ENCODE measurements around the gene SLCO4A1. TPM values are rescaled to one million over a fixed set of nuclear protein-coding genes. Genes with fewer than 3 reads are reported as not detected.

SLCO4A1 gene
- total and polyA plus RNA-seq, 9 donors, result 1.1 to 10.9 (median 3.7) TPM

DNA sequence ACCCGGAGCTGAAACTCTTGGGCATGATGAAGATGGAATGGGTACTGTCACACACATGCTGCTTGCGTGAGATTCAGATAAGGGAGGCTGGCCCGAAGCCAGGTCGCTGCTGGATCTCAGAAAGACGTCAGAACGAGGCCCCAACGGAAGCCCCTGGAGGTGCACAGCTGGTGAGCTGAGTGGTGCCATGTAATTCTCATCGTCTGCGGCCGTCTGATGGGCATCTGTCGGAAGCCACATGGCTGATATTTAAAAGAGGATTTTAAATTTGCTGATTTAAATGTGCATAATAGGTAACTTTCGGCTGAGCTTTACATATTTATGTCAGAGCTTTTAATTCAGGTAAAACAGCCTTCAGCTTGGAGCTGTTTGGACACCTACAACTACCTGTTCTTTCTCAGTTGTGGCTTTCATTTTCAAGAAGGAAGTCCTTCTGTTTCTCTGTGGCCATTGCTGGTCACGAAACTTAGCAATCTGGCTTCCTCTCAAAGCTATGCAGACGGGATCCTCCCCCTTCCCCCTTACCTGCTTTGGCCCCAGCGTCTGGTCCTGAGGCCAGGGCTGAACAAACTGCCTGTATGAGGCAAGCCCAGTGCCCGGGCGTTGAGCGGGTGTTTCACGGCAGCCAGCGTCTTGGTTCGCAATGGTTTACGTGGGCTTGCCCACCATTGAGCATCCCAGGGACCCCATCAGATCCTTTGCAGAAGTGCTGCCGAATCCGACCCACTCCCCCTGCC lies 9.2 kb downstream of the SLCO4A1 start:
- H3K36me3 ChIP-seq, result no peaks in the 10 kb centered on the region
- peaks cover 33% of the 10 kb centered on the region for H3K4me1 ChIP-seq (ENCODE audit: insufficient read depth)
- TF ChIP-seq, protein P1, sequence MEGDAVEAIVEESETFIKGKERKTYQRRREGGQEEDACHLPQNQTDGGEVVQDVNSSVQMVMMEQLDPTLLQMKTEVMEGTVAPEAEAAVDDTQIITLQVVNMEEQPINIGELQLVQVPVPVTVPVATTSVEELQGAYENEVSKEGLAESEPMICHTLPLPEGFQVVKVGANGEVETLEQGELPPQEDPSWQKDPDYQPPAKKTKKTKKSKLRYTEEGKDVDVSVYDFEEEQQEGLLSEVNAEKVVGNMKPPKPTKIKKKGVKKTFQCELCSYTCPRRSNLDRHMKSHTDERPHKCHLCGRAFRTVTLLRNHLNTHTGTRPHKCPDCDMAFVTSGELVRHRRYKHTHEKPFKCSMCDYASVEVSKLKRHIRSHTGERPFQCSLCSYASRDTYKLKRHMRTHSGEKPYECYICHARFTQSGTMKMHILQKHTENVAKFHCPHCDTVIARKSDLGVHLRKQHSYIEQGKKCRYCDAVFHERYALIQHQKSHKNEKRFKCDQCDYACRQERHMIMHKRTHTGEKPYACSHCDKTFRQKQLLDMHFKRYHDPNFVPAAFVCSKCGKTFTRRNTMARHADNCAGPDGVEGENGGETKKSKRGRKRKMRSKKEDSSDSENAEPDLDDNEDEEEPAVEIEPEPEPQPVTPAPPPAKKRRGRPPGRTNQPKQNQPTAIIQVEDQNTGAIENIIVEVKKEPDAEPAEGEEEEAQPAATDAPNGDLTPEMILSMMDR (IDR thresholded peaks at IDR 0.05), result no peak
- TF ChIP-seq POLR2A (IDR thresholded peaks at IDR 0.05), result no peak
- TF ChIP-seq EP300 (IDR thresholded peaks at IDR 0.05), result no peak
- H3K27ac ChIP-seq, result peak overlapping the region; percentile 74 to 80
- intact Hi-C loops (cut with DNase I), result loop anchor here in 1 of 4 donors (5.0 kb wide), 1 partner anchor 141 kb away; no protein-coding TSS in a partner anchor
- no peak overlapping the region for H3K4me3 ChIP-seq
- no peaks in the 10 kb centered on the region for H3K9me3 ChIP-seq
- WGBS, 3 donors, result 61 to 68% (median 61%) methylated on average over 24 of the region's 24 CpGs
- H3K27me3 ChIP-seq, result no peaks in the 10 kb centered on the region
- peak in 4 of 5 donors; percentile 71 to 78 (median 76) for DNase-seq

DNA sequence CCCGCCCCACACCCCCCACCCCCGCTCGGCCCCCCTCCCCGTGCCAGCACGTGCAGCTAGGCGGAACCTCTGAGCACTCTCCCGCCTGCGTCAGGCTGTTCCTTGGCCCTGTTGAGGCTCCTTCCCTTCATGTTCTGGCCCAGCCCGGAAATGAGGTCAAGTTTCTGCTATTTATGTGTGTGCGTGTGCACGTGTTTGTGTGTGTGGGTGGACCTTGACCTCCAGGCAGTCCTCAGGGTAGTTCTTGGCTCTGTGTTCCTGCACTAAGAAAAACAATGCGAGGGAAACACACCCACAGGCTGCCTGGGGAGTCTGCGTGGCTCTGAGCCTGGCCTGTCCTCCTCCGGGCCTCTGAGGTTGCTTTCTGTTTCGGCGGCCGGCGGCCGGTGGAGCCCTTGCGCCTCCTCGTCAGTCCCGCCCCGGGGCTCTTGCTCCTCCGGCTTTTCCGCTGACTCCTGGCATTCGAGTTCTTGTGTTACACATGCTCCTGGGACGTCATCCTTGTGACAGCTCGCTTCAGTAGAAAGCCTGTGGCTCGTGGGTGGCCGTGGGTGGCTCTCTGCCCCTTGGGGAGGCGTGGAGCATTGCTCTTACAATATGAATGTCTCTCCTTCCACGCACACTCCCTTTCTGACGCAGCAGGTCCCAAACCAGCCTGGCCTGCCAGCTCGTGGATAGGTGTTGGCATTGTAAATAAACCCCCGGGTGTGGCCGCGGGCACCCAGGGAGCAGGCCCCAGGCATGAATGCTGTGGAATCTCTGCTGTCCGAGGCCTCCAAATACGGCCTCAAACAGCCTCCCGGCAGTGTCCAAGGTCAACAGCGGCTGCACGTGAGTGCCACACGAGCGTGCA lies 10.0 kb downstream of the SLCO4A1 start:
- H3K9me3 ChIP-seq, result no peaks in the 10 kb centered on the region
- no peaks in the 10 kb centered on the region for H3K27me3 ChIP-seq
- H3K4me3 ChIP-seq, result peak overlapping the region; percentile 32
- intact Hi-C loops (cut with DNase I), result loop anchor here in 1 of 4 donors (5.0 kb wide), 1 partner anchor 140 kb away; no protein-coding TSS in a partner anchor
- peak overlapping the region; percentile 94 to 96 for H3K27ac ChIP-seq
- H3K36me3 ChIP-seq, result no peaks in the 10 kb centered on the region
- peak; percentile 93 to 96 (median 95) for DNase-seq
- TF ChIP-seq, protein P1 (IDR thresholded peaks at IDR 0.05), result peak in 1 of 3 donors; percentile 26
- peak; percentile 97 for TF ChIP-seq EP300 (IDR thresholded peaks at IDR 0.05)
- TF ChIP-seq POLR2A (IDR thresholded peaks at IDR 0.05), result peak; percentile 53
- WGBS, 3 donors, result 3 to 10% (median 8%) methylated on average over 43 to 44 of the region's 44 CpGs
- peaks cover 31% of the 10 kb centered on the region for H3K4me1 ChIP-seq (ENCODE audit: insufficient read depth)

DNA sequence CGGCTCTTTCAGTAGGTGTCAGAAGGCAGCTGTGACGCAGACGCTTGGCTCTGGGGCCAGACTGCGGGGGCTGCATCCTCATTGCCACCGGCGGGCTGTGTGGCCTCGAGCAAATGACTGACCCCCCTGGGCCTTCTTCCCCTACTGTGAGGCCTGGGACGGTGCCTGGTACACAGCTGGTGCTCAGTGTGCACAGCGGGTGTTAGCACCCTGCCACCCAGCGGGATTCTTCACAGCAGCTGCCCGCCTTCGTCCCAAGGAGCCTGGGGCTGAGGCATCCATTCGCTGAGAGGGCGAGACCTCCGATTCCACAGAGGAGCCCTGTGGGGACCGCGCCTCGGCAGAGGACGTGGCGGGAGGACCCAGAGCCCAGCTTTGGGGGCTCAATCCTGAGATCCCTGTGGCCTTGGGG lies 10.6 kb downstream of the SLCO4A1 start:
- 59 to 75% (median 69%) methylated on average over 11 to 20 of the region's 20 CpGs for WGBS, 3 donors
- Histone ChIP-seq H3K4me3 (peak overlapping the region; percentile 32), H3K27ac (peak overlapping the region; percentile 94 to 96), H3K27me3 (no peaks in the 10 kb centered on the region), H3K4me1 (ENCODE audit: insufficient read depth) (peaks cover 26% of the 10 kb centered on the region), H3K36me3 (no peaks in the 10 kb centered on the region), H3K9me3 (no peaks in the 10 kb centered on the region)
- TF ChIP-seq, protein P1 (IDR thresholded peaks at IDR 0.05), result no peak
- TF ChIP-seq POLR2A (IDR thresholded peaks at IDR 0.05) (no peak), EP300 (IDR thresholded peaks at IDR 0.05) (no peak)
- peak in 1 of 5 donors; percentile 82 for DNase-seq
- intact Hi-C loops (cut with DNase I), result loop anchor here in 1 of 4 donors (5.0 kb wide), 1 partner anchor 139 kb away; no protein-coding TSS in a partner anchor

DNA sequence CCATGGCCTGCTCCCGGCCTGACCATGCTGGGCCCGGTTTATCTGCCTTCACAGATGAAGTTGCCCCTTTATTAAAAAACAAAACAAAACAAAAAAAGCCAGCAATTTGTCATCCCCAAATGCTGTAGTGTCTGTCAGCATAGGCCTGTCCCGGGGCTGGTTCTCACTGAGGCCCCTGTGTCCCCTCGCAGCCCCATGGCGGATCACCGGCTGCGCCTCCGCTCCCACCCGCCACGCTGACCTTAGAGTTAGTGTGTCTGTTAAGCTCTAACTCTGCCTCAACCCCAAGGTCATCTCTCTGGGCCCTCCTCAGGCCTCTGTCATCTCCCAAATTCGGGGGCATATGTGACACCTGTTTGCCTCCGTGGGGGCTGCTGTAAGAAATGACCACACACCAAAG lies 11.1 kb downstream of the SLCO4A1 start:
- DNase-seq, result peak in 1 of 5 donors; percentile 56
- Histone ChIP-seq H3K36me3 (no peaks in the 10 kb centered on the region), H3K9me3 (no peaks in the 10 kb centered on the region), H3K27me3 (no peaks in the 10 kb centered on the region), H3K4me1 (ENCODE audit: insufficient read depth) (peaks cover 24% of the 10 kb centered on the region), H3K4me3 (no peak overlapping the region), H3K27ac (peak overlapping the region; percentile 94 to 96)
- TF ChIP-seq, protein P1 (IDR thresholded peaks at IDR 0.05), result no peak
- TF ChIP-seq POLR2A (IDR thresholded peaks at IDR 0.05), result no peak
- TF ChIP-seq EP300 (IDR thresholded peaks at IDR 0.05), result no peak
- WGBS, 3 donors, result 80 to 84% (median 80%) methylated on average over 12 of the region's 12 CpGs
- intact Hi-C loops (cut with DNase I), result loop anchor here in 1 of 4 donors (5.0 kb wide), 1 partner anchor 139 kb away; no protein-coding TSS in a partner anchor

All from ovary (tissue), 9 donors.